HG03103 (cell line): Measurements from ENCODE around the gene STOX1.
"Not testable (repeated sequence)": the region's sequence is repeated elsewhere in the genome, so short reads cannot be mapped to it uniquely, and the experiment has no call there.

Experiments used
- ATAC-seq: cut with Tn5 transposase; IDR thresholded peaks from one replicate; pipeline ENCODE4 v1.9.1; 2021; ENCODE audit warnings: low read depth; ENCODE audit not compliant: unreplicated experiment

The STOX1 gene

DNA sequence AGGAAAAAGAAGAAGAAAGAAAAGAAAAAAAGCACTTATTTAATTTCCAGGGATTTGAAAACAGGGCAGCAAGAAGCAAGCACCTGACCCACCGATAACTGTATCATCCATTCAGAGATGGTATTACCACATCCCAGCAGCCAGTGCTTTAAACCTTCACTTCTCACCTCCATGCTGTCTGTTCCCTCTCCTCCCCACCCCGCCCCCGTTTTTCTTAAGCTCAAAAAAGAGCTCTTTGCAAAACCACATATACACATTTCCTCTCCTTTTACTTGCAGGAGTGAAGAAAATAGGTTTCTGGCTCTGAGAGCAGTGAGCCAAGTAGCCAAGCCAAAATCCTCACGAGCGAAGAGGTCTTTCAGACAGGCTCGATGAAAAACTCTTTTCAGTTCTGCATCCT is 2.2 kb downstream of the STOX1 start:
- no peak for ATAC-seq

DNA sequence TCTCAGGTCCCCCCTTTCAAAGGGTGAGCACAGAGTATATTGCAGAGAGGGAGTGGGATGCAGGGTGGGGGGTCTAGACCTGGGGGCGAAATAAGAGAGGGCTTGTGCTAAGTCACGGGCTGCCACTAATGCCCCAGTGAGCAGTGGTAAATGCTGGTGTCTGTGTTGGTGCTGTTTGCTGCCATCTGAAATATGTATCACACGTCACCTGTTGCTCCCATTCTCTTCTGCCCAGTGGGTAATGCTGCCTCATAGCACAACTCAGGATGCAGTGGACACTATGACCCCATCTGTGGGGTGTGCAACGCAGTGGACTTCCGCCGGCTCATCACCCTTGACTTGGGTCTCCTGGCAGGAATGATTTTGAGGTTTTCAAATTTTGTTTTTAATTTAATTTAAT is 2.6 kb downstream of the STOX1 start:
- no peak for ATAC-seq

DNA sequence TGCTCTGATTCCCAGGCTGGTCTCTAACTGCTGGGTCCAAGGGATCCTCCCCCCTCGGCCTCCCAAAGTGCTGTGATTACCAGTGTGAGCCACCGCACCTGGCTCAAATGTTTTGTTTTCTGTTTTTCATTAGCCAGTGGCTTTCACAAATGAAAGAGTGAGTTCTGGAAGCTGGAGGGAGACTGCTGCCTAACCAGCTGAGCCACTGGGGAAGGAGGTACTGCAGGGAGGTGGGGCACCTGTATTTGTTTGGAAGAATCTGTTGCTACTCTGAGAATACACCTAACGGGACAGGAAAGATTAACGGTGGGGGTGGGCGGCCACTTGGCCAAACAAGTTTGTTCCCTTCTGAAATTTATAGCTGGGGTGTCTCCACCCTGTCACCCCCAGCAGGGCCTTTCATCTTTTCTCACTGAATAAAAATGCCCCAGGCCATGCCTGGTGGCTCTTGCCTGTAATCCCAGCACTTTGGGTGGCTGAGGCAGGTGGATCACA is 4.7 kb downstream of the STOX1 start:
- no peak for ATAC-seq

DNA sequence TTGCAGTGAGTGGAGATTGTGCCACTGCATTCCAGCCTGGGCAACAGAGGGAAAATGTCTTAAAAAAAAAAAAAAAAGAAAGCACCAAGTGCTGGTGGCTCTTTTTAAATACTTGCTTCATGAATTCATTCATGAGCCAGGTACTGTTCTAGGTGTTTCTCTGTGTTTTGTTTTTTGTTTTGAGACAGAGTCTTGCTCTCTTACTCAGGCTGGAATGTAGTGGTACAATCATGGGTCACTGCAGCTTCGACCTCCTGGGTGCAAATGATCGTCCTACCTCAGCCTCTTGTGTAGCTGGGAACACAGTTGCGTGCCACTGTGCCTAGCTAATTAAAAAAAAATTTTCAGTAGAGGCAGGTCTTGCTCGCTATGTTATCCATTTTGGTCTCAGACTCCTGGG is 5.3 kb downstream of the STOX1 start:
- no peak for ATAC-seq

DNA sequence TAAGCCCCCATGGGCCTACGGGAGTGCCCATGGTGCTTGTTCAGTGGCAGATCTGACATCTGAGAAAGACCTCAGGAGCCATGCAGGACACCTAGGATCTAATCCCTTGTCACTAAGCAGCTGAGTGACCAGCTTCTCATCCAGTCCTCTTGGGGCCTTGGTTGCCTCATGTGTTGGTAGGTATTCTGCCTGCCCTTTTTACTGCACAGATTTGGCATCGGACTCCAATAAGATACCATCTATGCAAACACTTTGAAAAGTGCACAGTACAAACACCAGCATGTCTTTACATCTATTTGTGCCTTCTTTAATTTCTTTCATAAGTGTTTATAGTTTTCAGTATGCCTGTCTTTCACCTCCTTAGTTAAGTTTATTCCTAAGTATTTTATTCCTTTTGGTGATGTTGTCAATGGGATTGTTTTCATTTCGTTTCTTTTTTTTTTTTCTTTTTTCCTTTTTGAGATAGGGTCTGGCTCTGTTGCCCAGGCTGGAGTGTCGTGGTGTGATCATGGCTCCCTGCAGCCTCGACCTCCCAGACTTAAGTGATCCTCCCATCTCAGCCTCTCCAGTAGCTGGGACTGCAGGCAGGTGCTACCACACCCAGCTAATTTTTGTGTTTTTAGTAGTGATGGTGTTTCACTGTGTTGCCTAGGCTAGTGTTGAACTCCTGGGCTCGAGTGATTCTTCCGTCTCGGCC is 10.4 kb downstream of the STOX1 start:
- ATAC-seq = no peak

DNA sequence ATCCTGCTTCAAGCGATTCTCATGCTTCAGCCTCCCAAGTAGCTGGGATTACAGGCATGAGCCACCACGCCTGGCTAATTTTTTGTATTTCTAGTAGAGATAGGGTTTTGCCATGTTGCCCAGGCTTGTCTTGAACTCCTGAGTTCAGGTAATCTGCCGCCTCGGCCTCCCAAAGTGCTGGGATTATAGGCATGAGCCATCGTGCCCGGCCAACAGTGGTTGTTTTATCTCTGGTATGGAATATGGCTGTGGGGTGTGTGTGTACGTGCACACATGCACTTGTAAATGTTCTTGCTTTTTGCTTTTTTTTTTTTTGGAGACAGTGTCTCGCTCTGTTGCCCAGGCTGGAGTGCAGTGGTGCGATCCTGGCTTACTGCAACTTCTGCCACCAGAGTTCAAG is 13.3 kb downstream of the STOX1 start:
- not testable (repeated sequence) for ATAC-seq

DNA sequence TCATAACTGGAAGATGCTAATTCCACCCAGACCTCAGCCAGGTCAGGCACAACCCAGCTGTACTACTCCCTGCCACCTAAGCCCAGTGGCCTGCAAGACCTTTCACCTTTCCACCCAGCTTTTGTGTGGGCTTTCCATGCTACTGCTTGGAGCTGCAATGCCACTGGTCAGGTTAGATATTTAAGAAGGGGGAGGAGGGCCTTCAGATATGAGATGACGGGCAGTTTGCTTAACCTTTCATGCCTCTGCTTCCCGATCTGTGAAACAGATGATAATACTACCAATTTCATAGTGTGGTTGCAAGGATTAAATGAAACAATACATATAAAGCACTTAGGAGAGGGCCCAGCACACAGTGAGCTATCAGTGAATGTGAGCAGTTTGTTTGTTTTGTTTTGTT is 20.9 kb downstream of the STOX1 start:
- no peak for ATAC-seq

DNA sequence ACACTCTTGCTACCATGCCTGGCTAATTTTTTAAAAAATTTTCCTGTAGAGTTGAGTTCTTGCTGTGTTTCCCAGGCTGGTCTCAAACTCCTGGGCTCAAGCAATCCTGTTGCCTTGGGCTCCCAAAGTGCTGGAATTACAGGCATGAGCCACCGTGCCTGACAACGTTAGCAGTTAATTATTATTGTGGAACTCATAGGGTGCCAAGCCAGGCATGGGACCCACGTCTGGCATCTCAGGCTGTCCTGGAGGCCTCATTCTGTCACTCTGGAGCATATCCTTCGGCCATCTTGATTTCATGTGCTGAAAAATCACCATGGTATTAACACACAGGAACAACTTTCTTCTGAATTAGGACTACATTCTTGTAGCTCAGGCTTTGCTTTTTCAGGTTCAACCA is 21.5 kb downstream of the STOX1 start:
- no peak for ATAC-seq

DNA sequence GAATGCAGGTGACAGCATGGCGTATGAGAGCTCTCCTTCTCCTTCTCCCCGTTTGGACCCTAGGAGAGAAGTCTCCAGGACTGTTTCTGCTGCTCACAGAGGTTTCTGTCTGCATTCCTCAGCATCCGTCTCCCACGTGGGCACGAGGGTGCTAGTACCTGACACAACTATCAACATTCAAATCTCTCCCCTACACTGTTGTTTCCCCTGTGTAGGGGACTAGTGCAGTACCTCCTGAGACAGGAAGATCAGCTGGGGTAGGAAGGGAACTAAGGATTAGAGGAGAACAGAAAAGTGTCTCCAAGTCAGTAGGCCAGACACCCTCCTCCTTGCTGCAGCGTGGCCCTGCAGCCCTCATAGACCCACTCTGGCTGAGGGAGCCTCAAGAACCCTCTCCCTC is 29.0 kb downstream of the STOX1 start:
- ATAC-seq = no peak

DNA sequence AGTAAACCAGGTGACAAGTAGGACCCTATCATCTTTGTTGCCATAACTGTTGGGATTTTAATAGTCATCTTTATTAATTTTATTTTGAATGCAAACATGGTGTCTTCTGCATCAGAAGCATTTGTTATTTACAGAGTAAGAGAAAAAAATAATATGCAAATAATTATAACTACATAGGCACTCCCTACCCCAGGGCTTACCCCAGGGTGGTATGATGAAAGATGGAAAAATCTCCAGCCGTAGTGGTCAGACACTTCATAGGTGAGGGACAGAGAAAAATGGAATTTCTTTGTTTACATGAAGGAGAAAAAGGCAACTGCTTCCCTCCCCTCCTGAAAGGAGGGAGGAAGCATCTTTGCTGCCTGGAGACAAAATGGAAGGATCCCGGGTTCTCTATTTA is 29.7 kb downstream of the STOX1 start:
- ATAC-seq = no peak

DNA sequence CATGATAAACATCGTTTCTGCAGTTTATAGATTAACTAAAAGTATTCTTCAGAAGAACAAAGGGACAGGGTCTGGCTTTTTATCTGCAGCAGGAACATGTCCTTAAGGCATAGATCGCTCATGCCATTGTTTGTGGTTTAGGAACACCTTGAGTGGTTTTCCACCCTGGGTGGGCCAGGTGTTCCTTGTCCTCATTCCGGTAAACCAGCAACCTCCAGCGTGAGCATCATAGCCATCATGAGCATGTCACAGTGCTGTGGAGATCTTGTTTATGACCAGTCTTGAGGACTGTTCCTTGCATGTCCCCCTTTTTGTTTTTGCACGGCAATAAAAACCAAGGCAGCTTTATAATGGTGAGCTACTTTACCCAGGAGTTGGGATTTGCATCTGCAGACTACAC is 33.9 kb downstream of the STOX1 start:
- ATAC-seq = no peak

DNA sequence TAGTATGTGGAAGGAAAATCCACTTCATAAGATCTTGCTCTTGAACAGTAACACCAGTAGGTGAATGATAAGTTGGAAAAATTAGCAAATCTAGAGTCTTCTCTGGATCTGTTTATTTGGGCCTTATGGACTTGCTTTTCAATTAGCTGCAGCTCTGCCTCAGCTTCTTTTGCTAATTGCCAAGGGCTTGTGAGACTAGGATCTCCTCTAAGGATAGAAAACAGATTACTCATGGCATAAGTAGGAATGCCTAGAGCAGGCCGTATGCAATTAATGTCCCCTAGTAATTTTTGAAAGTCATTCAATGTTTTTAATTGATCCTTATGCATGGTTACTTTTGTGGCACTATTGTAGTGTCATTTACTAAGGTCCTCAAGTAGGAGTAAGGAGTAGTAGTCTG is 37.3 kb downstream of the STOX1 start:
- ATAC-seq = no peak

DNA sequence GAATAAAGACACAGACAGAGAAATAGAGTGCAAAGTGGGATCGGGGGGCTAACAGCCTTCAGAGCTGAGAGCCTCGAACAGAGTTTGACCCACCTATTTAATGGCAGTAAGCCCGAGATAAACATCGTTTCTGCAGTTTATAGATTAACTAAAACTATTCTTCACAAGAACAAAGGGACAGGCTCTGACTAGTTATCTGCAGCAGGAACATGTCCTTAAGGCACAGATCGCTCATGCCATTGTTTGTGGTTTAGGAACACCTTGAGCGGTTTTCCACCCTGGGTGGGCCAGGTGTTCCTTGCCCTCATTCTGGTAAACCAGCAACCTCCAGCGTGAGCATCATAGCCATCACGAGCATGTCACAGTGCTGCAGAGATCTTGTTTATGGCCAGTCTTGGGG is 40.8 kb downstream of the STOX1 start:
- not testable (repeated sequence) for ATAC-seq

DNA sequence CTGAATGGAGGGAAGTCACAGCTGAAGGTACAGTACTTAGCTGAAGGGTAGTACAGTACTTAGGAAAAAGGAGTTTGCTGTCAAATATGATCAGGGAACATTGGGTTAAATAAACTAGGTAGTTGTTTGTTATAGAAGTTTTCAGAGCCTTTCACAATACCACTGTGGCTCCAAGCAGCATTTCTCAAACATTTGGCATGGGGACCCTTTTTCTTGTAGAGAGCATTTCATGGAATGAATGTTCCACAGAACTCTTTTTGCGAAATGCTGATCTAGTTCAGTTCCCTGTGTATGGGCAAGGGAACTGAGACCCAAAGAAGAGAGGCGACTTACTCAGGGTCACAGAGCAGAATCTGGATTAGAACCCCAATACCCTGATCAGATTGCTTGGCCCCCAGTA is 42.3 kb downstream of the STOX1 start:
- no peak for ATAC-seq

DNA sequence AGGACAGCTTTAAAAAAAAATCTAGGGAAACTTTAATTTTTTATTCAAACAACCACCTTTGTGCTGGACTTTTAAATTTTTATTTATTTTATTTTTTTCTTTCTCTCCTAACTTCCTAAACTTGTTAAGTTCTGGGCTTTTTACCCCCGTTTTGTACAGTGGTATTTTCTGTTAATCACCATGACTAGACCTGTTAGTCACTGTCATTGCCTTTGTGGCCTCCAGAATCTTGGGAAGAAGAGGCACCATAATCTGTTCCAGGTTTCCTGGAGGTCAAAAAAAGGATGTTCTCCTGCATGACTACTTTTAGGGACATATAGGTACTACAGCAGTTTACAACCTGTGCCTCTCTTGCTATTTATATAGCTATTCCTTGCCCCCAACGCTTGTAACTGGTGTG is 42.7 kb downstream of the STOX1 start:
- no peak for ATAC-seq

DNA sequence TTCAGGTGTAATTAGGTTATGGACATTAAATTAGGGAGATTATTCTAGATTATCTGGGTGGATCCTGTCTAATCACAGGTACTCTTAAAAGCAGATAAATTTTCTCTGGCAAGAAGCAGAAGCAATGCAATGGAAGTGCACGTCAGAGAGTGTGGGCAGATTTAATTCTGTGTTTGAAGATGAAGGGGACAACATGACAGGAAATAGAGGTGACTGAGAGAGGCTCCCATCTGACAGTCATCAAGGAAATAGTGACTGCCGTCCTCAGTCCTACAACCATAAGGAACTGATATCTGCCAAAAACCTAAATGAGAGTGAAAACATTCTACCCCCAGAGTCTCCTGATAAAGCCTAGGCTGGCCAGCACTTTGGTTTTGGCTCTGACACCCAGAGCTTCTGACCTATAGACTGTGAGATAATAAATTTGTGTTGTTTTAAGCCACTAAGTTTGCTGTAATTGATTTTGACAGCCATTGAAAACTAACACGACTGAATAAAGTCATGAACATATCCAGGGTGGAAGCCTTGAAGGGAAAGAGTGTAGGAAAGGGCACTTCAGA is 43.3 kb downstream of the STOX1 start:
- ATAC-seq = no peak

DNA sequence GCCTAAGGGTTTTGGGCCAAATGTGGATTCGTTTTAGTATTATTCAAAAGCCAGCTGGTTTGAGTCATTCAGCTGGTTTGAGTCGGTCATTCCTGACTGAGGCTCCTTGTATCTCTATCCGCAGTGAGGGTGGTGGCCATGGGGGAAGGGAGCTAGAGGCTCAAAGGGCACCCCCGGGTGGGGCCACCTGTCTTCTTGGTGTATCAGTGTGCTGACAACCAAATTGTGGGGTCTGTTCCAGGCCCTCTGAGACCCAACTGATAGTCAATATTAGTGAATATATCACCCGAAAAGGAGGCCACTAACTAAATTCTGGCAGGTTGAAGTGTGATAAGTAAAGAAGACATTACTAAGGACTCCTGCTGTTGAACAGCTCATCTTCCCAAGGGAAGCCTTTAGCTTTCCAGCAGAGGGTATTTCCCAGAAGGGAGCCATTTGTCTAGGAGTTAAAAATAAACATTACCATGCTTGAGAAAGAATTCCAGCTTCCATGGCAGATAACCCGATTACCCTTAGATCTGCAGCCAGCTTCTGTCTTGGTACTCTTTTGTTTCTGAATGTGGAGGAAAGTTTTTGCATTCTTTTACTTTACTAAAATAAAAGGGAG is 43.9 kb downstream of the STOX1 start:
- ATAC-seq = no peak

DNA sequence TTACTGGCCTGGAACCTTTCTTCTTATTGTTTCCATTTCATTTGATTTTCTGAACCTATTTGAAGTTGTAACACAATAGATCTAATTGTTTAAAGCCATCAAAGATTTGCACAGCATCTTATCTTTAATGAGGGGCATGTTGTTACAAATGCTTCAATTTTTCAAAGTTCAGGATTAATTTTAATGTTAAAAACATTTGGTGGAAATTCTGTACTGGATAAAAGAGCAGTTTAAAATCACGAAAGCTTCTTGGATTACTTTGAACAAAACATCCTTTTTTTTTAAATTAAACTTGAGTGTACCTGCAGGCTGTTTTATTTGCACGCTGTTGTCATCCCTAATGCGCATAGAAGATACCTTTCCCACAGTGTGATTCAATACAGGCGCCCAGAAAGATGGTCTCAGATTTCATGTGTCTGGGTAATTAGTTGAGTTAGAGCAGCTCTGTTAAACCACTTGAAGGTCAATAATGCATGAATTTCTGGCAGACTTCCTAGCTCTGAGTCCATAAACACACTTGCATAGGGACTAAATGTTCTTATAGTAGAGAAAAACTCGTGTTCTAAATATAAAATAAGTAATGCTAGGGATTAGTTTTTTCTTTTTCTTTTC is 44.5 kb downstream of the STOX1 start:
- ATAC-seq = no peak

DNA sequence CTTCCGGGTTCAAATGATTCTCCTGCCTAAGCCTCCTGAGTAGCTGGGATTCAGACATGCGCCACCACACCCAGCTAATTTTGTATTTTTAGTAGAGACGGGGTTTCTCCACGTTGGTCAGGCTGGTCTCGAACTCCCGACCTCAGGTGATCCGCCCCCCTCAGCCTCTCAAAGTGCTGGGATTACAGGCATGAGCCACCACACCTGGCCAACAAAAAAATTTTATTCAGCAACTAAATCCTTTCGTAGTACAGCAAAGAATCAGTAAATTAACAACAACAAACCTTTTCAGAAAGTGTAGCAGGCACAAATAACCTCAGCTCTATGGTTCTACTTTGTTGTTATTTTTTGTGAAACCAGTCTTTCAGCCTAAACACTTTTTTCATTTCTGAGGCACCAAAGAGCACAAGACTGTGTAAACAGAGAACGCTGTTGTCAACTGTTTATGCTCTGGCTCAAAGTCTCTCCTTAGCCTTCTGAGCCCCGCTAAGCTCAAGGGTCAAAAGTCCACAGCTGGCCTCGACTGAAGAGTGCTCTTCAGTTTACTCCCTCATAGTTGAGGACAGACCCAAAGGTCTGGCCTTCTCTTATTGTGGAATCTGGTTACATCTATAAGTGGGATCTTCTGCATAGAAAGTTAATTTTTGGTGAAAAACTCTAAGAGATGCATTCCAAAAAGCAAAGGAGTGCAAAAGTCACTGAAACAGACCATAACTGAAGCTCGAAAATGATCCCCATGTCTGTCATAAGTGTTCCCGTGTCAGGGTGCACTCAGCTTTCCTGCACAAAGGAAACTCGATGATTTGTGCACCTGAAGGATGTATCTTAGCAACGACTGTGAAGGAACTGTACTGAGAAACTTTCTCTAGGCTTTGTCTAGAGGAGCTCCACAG is 49.2 kb downstream of the STOX1 start:
- no peak for ATAC-seq

DNA sequence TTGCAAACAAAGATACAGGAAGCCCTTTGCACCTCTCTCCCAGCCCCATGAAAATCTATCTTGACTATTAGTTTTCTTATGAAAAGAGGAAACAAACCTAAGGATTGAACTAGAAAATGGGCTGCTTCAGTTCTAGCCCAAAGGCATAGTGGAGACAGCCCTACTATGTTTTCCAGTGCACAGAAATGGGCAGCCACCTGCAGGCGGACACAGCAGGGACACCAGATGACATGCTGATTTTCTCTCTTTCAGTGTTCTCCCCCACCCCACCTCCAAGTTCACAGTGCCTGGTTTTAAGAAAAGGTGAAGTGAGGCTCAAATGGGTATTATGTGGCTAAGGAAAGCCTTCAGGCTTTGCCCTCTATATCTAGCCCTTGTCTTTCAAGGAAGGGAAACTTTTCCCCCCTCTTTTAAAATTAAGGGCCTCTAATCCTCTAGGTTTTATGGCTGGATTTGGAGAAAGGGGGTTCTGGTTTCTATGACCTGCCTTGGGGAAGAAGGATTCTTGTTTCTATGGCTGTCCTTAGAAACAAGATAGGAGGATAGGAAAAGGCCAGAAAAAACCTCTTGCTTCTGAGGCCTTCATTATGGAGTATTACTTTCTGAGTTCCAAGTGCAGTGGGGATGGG is 50.3 kb downstream of the STOX1 start:
- no peak for ATAC-seq
